B cell (primary cell): ENCODE data around the gene SUZ12. TPM values are rescaled to one million over a fixed set of nuclear protein-coding genes. Genes with fewer than 3 reads are reported as not detected.
"Not testable (repeated sequence)": the region's sequence is repeated elsewhere in the genome, so short reads cannot be mapped to it uniquely, and the experiment has no call there.

Experiments
- ATAC-seq: fragments of 200-7000 bp; cut with Tn5 transposase; one replicate; pipeline ENCODE4 v1.10.0; 2021; ENCODE audit warnings: low read depth, mild to moderate bottlenecking, moderate number of reproducible peaks, moderate library complexity
- CTCF ChIA-PET: fragments of 350-600 bp; sonication (Branson Sonifier 250); formaldehyde crosslinking; loops from one replicate; lab custom pipeline; 2021; ENCODE audit warnings: antibody characterized with exemption, inconsistent platforms; lab: Charles Lee
- POLR2A ChIA-PET: fragments of 350-600 bp; sonication (Branson Sonifier 250); formaldehyde crosslinking; loops from one replicate; lab custom pipeline; 2021; ENCODE audit warnings: antibody characterized with exemption; lab: Charles Lee
- DNase-seq: peaks from one replicate; pipeline ENCODE4 v3.0.0; 2013
- H2AFZ ChIP-seq: 2 replicates; pipeline ENCODE4 v1.6.1; 2012; ENCODE audit warnings: mild to moderate bottlenecking, low read depth, low read length; ENCODE audit not compliant: insufficient read depth, poor library complexity, severe bottlenecking
- H3K27ac ChIP-seq, 2 donors: 1 replicate in 1 of 2; 2 replicates in 1 of 2; pipeline ENCODE4 v1.5.1; 2012 to 2013; ENCODE audit warnings: low read length in 2 of 2, mild to moderate bottlenecking in 2 of 2, moderate library complexity in 1 of 2
- H3K27me3 ChIP-seq, 4 experiments: fragments of 200-600 bp in 1 of 4; sonication (generic) in 1 of 4; replicated peaks in 1 of 4; 1 replicate in 2 of 4; 2 replicates in 2 of 4; pipeline versions ENCODE4 v1.6.1 to v1.7.0; 2013 to 2016; ENCODE audit warnings: low read length in 3 of 4, mild to moderate bottlenecking in 2 of 4, mixed read lengths in 1 of 4, moderate library complexity in 1 of 4; ENCODE audit not compliant: insufficient read depth in 4 of 4, control insufficient read depth in 3 of 4; ENCODE audit errors: control extremely low read depth in 1 of 4
- H3K36me3 ChIP-seq, 2 experiments: replicated peaks in 1 of 2; 1 replicate in 1 of 2; 2 replicates in 1 of 2; pipeline versions ENCODE4 v1.6.1 to v1.7.1; 2013; ENCODE audit warnings: low read length in 1 of 2; ENCODE audit not compliant: insufficient read depth in 2 of 2, control insufficient read depth in 1 of 2; ENCODE audit errors: control extremely low read depth in 1 of 2, extremely low read depth in 1 of 2
- H3K4me1 ChIP-seq, 2 donors: fragments of 200-600 bp in 1 of 2; sonication (generic) in 1 of 2; 1 replicate in 1 of 2; 2 replicates in 1 of 2; pipeline versions ENCODE4 v1.5.1 to v1.6.1; 2013 to 2017; ENCODE audit warnings: low read length in 2 of 2; ENCODE audit not compliant: control insufficient read depth in 2 of 2, insufficient read depth in 2 of 2
- H3K4me2 ChIP-seq: replicated peaks from 2 replicates; pipeline ENCODE3; 2012; ENCODE audit warnings: mild to moderate bottlenecking, low read depth, low read length; ENCODE audit not compliant: poor library complexity, severe bottlenecking
- H3K4me3 ChIP-seq, 5 experiments: fragments of 200-600 bp in 1 of 5; sonication (generic) in 1 of 5; 1 replicate in 3 of 5; 2 replicates in 2 of 5; pipeline versions ENCODE4 v1.5.1 to v1.7.0; 2011 to 2016; ENCODE audit warnings: low read length in 4 of 5, mild to moderate bottlenecking in 4 of 5, low read depth in 2 of 5, control low read depth in 1 of 5, moderate library complexity in 1 of 5; ENCODE audit not compliant: insufficient read depth in 1 of 5; ENCODE audit errors: control extremely low read depth in 1 of 5, extremely low read depth in 1 of 5
- H3K79me2 ChIP-seq: fragments of 200-600 bp; sonication (generic); one replicate; pipeline ENCODE4 v1.6.0; 2016; ENCODE audit warnings: low read length; ENCODE audit not compliant: control insufficient read depth, insufficient read depth
- H3K9ac ChIP-seq: fragments of 200-600 bp; sonication (generic); 2 replicates; pipeline ENCODE4 v1.6.1; 2017; ENCODE audit warnings: mild to moderate bottlenecking, low read length, moderate library complexity
- H3K9me3 ChIP-seq, 3 donors: one replicate each; pipeline versions ENCODE4 v1.6.1 to v1.7.1; 2013; ENCODE audit warnings: low read length in 2 of 3; ENCODE audit not compliant: control insufficient read depth in 2 of 3, insufficient read depth in 1 of 3; ENCODE audit errors: control extremely low read depth in 1 of 3
- H4K20me1 ChIP-seq: 2 replicates; pipeline ENCODE4 v1.6.0; 2012; ENCODE audit warnings: mild to moderate bottlenecking, low read length; ENCODE audit not compliant: insufficient read depth, control insufficient read depth, poor library complexity, severe bottlenecking
- H3K27ac Mint-ChIP-seq: one replicate; pipeline ENCODE4 v1.8.0; 2021; ENCODE audit warnings: mixed read lengths
- H3K27me3 Mint-ChIP-seq: one replicate; pipeline ENCODE4 v1.8.0; 2021; ENCODE audit warnings: mixed read lengths
- H3K4me1 Mint-ChIP-seq: one replicate; pipeline ENCODE4 v1.8.0; 2021; ENCODE audit warnings: mixed read lengths
- H3K4me3 Mint-ChIP-seq: one replicate; pipeline ENCODE4 v1.8.0; 2021; ENCODE audit warnings: mixed read lengths
- H3K9me3 Mint-ChIP-seq: one replicate; pipeline ENCODE4 v1.8.0; 2022; ENCODE audit warnings: mixed read lengths; ENCODE audit not compliant: insufficient read depth
- WGBS: methylation state at CpG from one replicate; pipeline ENCODE4 v1.1.5; 2013; ENCODE audit warnings: missing lambda C conversion rate; ENCODE audit not compliant: insufficient coverage; 5-methylcytosine and 5-hydroxymethylcytosine counted together
- intact Hi-C: fragments of 100-400 bp; cut with micrococcal nuclease; formaldehyde crosslinking; loops from one replicate; pipeline ENCODE4 v1.10.0; 2022
- polyA plus RNA-seq: library from polyadenylated mRNA; depleted of rRNA; stranded (reverse); fragments of >200 nt; gene quantifications from 2 replicates; pipeline ENCODE4 v1.2.3, GENCODE V29; 2012
- small RNA-seq: library from RNA; depleted of rRNA; stranded (forward); fragments of <200 nt; gene quantifications from one replicate; pipeline ENCODE3, GENCODE V24; 2012; ENCODE audit warnings: low replicate concordance, low read depth; ENCODE audit not compliant: insufficient read length
- total RNA-seq, 2 donors: library from RNA; stranded (reverse); fragments of 120-200 nt in 1 of 2; gene quantifications; 1 replicate in 1 of 2; 2 replicates in 1 of 2; pipeline versions ENCODE4 v1.2.3 to v1.2.4, GENCODE V29; 2013 to 2022

The SUZ12 gene
- total and polyA plus RNA-seq, 2 donors (not counting 1 experiment from before 2014, with no cell fraction given): 13.2 to 34.6 TPM

DNA sequence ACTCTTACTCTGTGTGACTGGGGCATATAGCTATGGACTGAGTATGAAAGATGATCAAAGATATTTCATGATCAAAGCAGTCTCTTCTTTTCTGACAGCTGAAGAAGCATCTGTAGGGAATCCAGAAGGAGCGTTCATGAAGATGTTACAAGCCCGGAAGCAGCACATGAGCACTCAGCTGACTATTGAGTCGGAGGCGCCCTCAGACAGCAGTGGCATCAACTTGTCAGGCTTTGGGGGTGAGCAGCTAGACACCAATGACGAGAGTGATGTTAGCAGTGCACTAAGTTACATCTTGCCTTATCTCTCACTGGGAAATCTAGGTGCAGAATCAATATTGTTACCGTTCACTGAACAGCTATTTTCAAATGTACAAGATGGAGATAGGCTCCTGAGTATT is 110.9 kb downstream of the SUZ12 start:
- H3K79me2 ChIP-seq, intact Hi-C loops, H3K27ac Mint-ChIP-seq, H3K27me3 Mint-ChIP-seq, H3K27me3 ChIP-seq, H3K4me1 Mint-ChIP-seq, H3K4me3 ChIP-seq, CTCF ChIA-PET, H2AFZ ChIP-seq, H3K4me2 ChIP-seq, H3K4me1 ChIP-seq, H3K9ac ChIP-seq, POLR2A ChIA-PET, H3K4me3 Mint-ChIP-seq, H3K9me3 Mint-ChIP-seq, DNase-seq, ATAC-seq, H3K36me3 ChIP-seq, H4K20me1 ChIP-seq, H3K27ac ChIP-seq, H3K9me3 ChIP-seq: not testable (repeated sequence)
- 98% methylated on average over 5 of the region's 6 CpGs for WGBS

Small RNAs within 50 kb of the gene (small RNA-seq; reads per million reads assigned to genes)
- gene AC090616.4 (not detected), gene RNA5SP437 (not detected)

Other genes starting within 250 kb of the SUZ12 start
- gene COPRS, start 77.8 kb upstream of the SUZ12 start, total RNA-seq: 17.1 and 17.6 TPM in 2 replicates
- gene COPRS, start 77.8 kb upstream of the SUZ12 start, polyA plus RNA-seq: 12.6 and 17.7 TPM in 2 replicates
- gene UTP6, start 35.3 kb upstream of the SUZ12 start, total RNA-seq: 109 and 115 TPM in 2 replicates
- 32.5 and 47.0 TPM in 2 replicates for gene UTP6, start 35.3 kb upstream of the SUZ12 start, polyA plus RNA-seq
- gene LRRC37B, start 70.4 kb downstream of the SUZ12 start, total RNA-seq: 40.6 and 46.7 TPM in 2 replicates
- 16.3 and 22.7 TPM in 2 replicates for gene LRRC37B, start 70.4 kb downstream of the SUZ12 start, polyA plus RNA-seq
- 24.6 and 27.9 TPM in 2 replicates for gene RHOT1, start 205.5 kb downstream of the SUZ12 start, total RNA-seq
- 21.7 and 24.7 TPM in 2 replicates for gene RHOT1, start 205.5 kb downstream of the SUZ12 start, polyA plus RNA-seq